ENCODE data around the gene ZMYND8.

GRCh38 chr20:47225458-47225857, 131.0 kb downstream of the ZMYND8 start:
- TF ChIP-seq CTCF (IDR thresholded peaks at IDR 0.05) (no peak), ZFX (IDR thresholded peaks at IDR 0.05; ENCODE audit: borderline replicate concordance) (no peak)
